GM23248 (cell line): ENCODE data around the gene GLS.

Source experiments
- EZH2 ChIP-seq: fragments of 200-600 bp; sonication (generic); IDR thresholded peaks from 2 replicates; pipeline ENCODE4 v1.6.1; 2018; ENCODE audit warnings: antibody characterized with exemption, mild to moderate bottlenecking; ENCODE audit not compliant: insufficient read depth, poor library complexity, severe bottlenecking
- EZH2phosphoT487 ChIP-seq: fragments of 200-600 bp; sonication (generic); IDR thresholded peaks from 2 replicates; pipeline ENCODE4 v1.6.1; 2018; ENCODE audit warnings: antibody characterized with exemption, moderate library complexity, mild to moderate bottlenecking, low read depth; ENCODE audit not compliant: insufficient read depth

GRCh38 chr2:190980630-190981209 is 100.1 kb downstream of the GLS start:
- no peak for TF ChIP-seq EZH2phosphoT487
- TF ChIP-seq EZH2, result no peak
